ENCODE measurements around the gene GRAMD1B. TPM values are rescaled to one million over a fixed set of nuclear protein-coding genes. Genes with fewer than 3 reads are reported as not detected.

The GRAMD1B gene
- total RNA-seq, 1 donor from 2014 or later = 1.4 TPM

- TF ChIP-seq CTCF (IDR thresholded peaks at IDR 0.05) = no peak
- no peaks in the 10 kb centered on the region for H3K36me3 ChIP-seq
- no peak for DNase-seq (ENCODE audit: low spot score in 2 of 2)
- H3K4me3 ChIP-seq = no peak overlapping the region
- H3K4me1 ChIP-seq = no peaks in the 10 kb centered on the region
- no peak overlapping the region for H3K27ac ChIP-seq
- intact Hi-C loops (cut with DNase I) = no loop called here
- H3K27me3 ChIP-seq = no peaks in the 10 kb centered on the region
- no peaks in the 10 kb centered on the region for H3K9me3 ChIP-seq
These were observed 64.4 kb downstream of the GRAMD1B start for GRCh38 chr11:123494195-123495050.

DNA sequence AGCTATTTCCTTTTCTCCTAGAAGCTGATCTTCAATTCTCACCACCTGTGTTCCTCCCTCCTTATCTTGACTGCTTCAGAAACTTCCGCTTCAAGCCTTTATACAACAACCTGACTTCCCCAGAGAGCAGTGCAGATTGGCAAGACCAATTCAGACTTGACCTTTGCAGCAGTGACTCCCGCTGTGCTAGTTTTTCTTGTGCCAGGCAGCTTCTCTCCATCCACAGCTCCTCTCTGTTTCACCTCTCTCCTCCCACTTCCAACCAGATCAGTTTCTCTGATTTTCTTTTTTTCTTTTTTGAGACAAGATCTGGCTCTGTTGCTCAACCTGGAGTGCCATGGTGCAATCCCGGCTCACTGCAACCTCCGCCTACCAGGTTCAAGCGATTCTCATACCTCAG, 74.3 kb downstream of the GRAMD1B start:
- H3K4me3 ChIP-seq = no peak overlapping the region
- DNase-seq (ENCODE audit: low spot score in 2 of 2) = no peak
- H3K27me3 ChIP-seq = no peaks in the 10 kb centered on the region
- TF ChIP-seq CTCF (IDR thresholded peaks at IDR 0.05) = no peak
- no peak overlapping the region for H3K27ac ChIP-seq
- intact Hi-C loops (cut with DNase I) = no loop called here
- H3K36me3 ChIP-seq = no peaks in the 10 kb centered on the region
- no peaks in the 10 kb centered on the region for H3K9me3 ChIP-seq
- H3K4me1 ChIP-seq = no peaks in the 10 kb centered on the region

DNA sequence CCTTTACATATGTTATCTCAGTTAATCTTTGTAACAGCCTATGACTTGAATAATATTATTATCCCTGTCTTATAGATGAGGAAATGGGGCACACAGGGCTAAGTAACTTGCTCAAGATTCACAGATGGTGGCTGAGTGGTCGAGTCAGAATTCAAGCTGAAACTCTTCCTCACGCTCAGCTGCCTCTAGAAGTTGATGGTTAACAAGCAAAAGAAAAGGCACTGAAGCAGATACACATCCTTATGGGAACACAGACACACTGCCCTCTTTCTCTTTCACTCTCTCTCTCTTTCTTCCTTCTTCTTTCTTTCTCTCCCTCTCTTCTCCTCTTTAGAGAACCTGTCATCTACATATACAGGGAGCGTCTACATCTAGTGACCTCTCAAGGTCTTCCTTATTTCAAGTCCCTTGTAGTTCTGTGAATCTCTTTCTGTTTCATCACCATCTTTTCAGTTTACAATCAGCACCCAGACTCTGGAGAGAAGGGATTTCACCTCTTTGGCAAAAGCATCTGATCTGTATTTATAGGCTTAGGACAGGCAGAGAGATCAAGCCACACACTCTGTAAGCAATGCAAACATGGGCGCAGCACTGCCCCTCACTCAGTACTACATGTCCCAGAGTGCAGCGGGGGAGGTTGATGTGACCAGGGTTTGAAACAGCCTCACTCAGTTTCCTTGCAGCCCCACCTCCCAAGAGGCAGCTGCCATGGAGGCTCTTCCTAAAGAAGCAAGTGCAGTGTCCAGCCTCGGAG, 75.7 kb downstream of the GRAMD1B start:
- TF ChIP-seq CTCF (IDR thresholded peaks at IDR 0.05) = no peak
- intact Hi-C loops (cut with DNase I) = no loop called here
- H3K4me1 ChIP-seq = no peaks in the 10 kb centered on the region
- H3K27me3 ChIP-seq = no peaks in the 10 kb centered on the region
- no peak overlapping the region for H3K27ac ChIP-seq
- H3K9me3 ChIP-seq = no peaks in the 10 kb centered on the region
- no peaks in the 10 kb centered on the region for H3K36me3 ChIP-seq
- no peak overlapping the region for H3K4me3 ChIP-seq
- no peak for DNase-seq (ENCODE audit: low spot score in 2 of 2)

- no peaks in the 10 kb centered on the region for H3K4me1 ChIP-seq
- no peak overlapping the region for H3K27ac ChIP-seq
- no peak for DNase-seq (ENCODE audit: low spot score in 2 of 2)
- intact Hi-C loops (cut with DNase I) = no loop called here
- no peaks in the 10 kb centered on the region for H3K9me3 ChIP-seq
- TF ChIP-seq CTCF (IDR thresholded peaks at IDR 0.05) = no peak
- H3K27me3 ChIP-seq = no peaks in the 10 kb centered on the region
- H3K36me3 ChIP-seq = no peaks in the 10 kb centered on the region
- no peak overlapping the region for H3K4me3 ChIP-seq
These were observed 77.0 kb downstream of the GRAMD1B start for GRCh38 chr11:123507043-123507442.

DNA sequence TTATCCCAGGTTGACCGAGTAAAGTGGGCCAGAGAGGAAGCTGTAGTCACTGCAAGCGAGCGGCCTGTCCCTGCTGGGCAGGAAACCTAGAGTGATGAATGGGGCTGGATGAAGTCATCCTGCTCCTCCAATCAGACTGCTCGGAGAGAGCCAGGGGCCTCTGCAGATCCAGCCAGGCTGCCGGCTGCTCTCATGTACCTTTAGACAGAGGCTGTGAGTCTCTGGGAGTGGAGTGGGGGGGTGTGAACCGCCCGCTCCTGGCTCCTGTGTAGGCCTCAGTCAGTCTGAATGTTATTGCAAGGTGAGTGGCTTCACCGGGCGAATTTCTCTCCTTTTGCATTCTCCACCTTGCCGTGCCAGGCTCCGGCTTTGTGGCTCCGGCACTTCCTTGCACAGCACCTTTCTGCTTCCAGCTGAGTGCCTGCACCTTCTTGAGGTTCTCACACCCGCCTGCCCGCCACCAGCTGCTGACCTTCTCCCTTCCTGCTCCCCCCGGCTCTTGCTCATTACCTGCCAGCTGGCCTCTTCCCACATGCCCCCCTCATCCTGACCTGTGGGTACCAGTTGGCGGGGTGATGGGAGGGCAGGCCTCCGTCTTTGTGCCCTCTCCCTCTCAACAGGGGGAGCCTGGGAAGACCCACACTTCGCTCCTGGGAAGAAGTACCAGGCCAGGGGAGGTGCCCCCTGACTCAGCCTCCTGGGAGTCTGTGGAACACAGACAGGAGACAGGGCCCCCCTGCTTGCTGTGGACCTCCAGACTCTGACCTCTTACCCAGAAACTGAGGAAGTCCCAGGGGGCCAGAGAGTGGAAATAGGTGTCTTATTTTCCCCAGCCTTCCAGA, 79.9 kb downstream of the GRAMD1B start:
- intact Hi-C loops (cut with DNase I) = loop anchor here (10.0 kb wide), 1 partner anchor 65 kb away; no protein-coding TSS in a partner anchor
- Histone ChIP-seq H3K4me1 (no peaks in the 10 kb centered on the region), H3K4me3 (no peak overlapping the region), H3K27me3 (no peaks in the 10 kb centered on the region), H3K36me3 (no peaks in the 10 kb centered on the region), H3K27ac (no peak overlapping the region), H3K9me3 (no peaks in the 10 kb centered on the region)
- DNase-seq (ENCODE audit: low spot score in 2 of 2) = no peak
- no peak for TF ChIP-seq CTCF (IDR thresholded peaks at IDR 0.05)
